DND-41 (cell line): Measurements from ENCODE around the gene GFI1B.

Experiments
- ATAC-seq: fragments of 200-7000 bp; cut with Tn5 transposase; 3 replicates; pipeline ENCODE4 v1.9.1; 2021; ENCODE audit warnings: low read depth; ENCODE audit not compliant: insufficient read depth
- DNase-seq: peaks from one replicate; pipeline ENCODE4 v3.0.0-alpha.2; 2020
- H2AFZ ChIP-seq: 2 replicates; pipeline ENCODE4 v1.6.0; 2012; ENCODE audit warnings: low read depth, low read length
- H3K27ac ChIP-seq: 2 replicates; pipeline ENCODE4 v1.5.1; 2012; ENCODE audit warnings: low read length, inconsistent platforms
- H3K27me3 ChIP-seq: fragments of 200-600 bp; sonication (generic); 2 replicates; pipeline ENCODE4 v1.6.0; 2012; ENCODE audit warnings: low read length, mild to moderate bottlenecking, inconsistent platforms; ENCODE audit not compliant: insufficient read depth, poor library complexity
- H3K36me3 ChIP-seq: 2 replicates; pipeline ENCODE4 v1.5.1; 2012; ENCODE audit warnings: low read length, inconsistent platforms; ENCODE audit not compliant: insufficient read depth
- H3K4me1 ChIP-seq: 2 replicates; pipeline ENCODE4 v1.5.1; 2012; ENCODE audit warnings: mild to moderate bottlenecking, low read length; ENCODE audit not compliant: insufficient read depth
- H3K4me2 ChIP-seq: 2 replicates; pipeline ENCODE4 v1.6.0; 2012; ENCODE audit warnings: mild to moderate bottlenecking, moderate library complexity, low read length, inconsistent platforms; ENCODE audit not compliant: insufficient read depth
- H3K4me3 ChIP-seq, 2 experiments: fragments of 200-600 bp in 1 of 2; shearing (Covaris generic) in 1 of 2; 2 replicates each; pipeline ENCODE4 v1.5.1; 2012 to 2016; ENCODE audit warnings: inconsistent platforms in 2 of 2, low read length in 2 of 2, mild to moderate bottlenecking in 2 of 2, low read depth in 1 of 2, moderate library complexity in 1 of 2
- H3K79me2 ChIP-seq: 2 replicates; pipeline ENCODE4 v1.6.0; 2012; ENCODE audit warnings: low read length, inconsistent platforms; ENCODE audit not compliant: insufficient read depth
- H3K9ac ChIP-seq: 2 replicates; pipeline ENCODE4 v1.6.0; 2012; ENCODE audit warnings: low read depth, mild to moderate bottlenecking, inconsistent platforms, low read length, moderate library complexity
- H3K9me3 ChIP-seq: 2 replicates; pipeline ENCODE4 v1.5.1; 2012; ENCODE audit warnings: low read length, moderate library complexity, mild to moderate bottlenecking, inconsistent platforms; ENCODE audit not compliant: insufficient read depth, severe bottlenecking
- H4K20me1 ChIP-seq: 2 replicates; pipeline ENCODE4 v1.6.0; 2012; ENCODE audit warnings: low read length; ENCODE audit not compliant: insufficient read depth
- CTCF ChIP-seq: IDR thresholded peaks from 2 replicates; pipeline ENCODE4 v1.5.1; 2012; ENCODE audit warnings: borderline replicate concordance, low read length, moderate library complexity, mild to moderate bottlenecking; ENCODE audit not compliant: poor library complexity, severe bottlenecking; ENCODE audit errors: extremely low read depth
- EZH2 ChIP-seq: IDR thresholded peaks from 3 replicates; pipeline ENCODE4 v1.6.1; 2012; ENCODE audit warnings: borderline replicate concordance, low read depth, mild to moderate bottlenecking, moderate library complexity, low read length, inconsistent platforms; ENCODE audit not compliant: severe bottlenecking

GFI1B gene

GRCh38 chr9:132937463-132937901 is 41.0 kb upstream of the GFI1B start:
- Histone ChIP-seq H3K79me2 (peaks cover 67% of the 10 kb centered on the region), H3K4me3 (no peak overlapping the region), H3K36me3 (peaks cover 13% of the 10 kb centered on the region; the same call in 1 of the 2 replicates), H3K9me3 (no peaks in the 10 kb centered on the region), H3K27ac (no peak overlapping the region), H3K4me1 (peaks cover 4% of the 10 kb centered on the region), H3K27me3 (no peaks in the 10 kb centered on the region), H4K20me1 (peaks cover 3% of the 10 kb centered on the region; the same call in 1 of the 2 replicates), H3K9ac (no peak overlapping the region), H3K4me2 (no peak overlapping the region), H2AFZ (no peak overlapping the region)
- ATAC-seq: no peak
- no peak for DNase-seq
- TF ChIP-seq EZH2: no peak
- TF ChIP-seq CTCF: no peak

GRCh38 chr9:132939169-132939568 is 39.3 kb upstream of the GFI1B start:
- H3K27me3 ChIP-seq: no peaks in the 10 kb centered on the region
- H4K20me1 ChIP-seq: peaks cover 3% of the 10 kb centered on the region; the same call in 1 of the 2 replicates
- no peak overlapping the region for H2AFZ ChIP-seq
- peaks cover 84% of the 10 kb centered on the region for H3K79me2 ChIP-seq
- DNase-seq (no peak), ATAC-seq (no peak)
- H3K36me3 ChIP-seq: peaks cover 8% of the 10 kb centered on the region; the same call in 1 of the 2 replicates
- H3K4me3 ChIP-seq: no peak overlapping the region
- no peak for TF ChIP-seq EZH2
- no peak for TF ChIP-seq CTCF
- H3K27ac ChIP-seq: no peak overlapping the region
- no peaks in the 10 kb centered on the region for H3K9me3 ChIP-seq
- H3K4me1 ChIP-seq: peaks cover 18% of the 10 kb centered on the region
- no peak overlapping the region for H3K9ac ChIP-seq
- no peak overlapping the region for H3K4me2 ChIP-seq

GRCh38 chr9:132942541-132943182 is 35.8 kb upstream of the GFI1B start:
- ATAC-seq (no peak), DNase-seq (no peak)
- no peaks in the 10 kb centered on the region for H3K27me3 ChIP-seq
- no peaks in the 10 kb centered on the region for H3K36me3 ChIP-seq
- H3K79me2 ChIP-seq: peaks cover 67% of the 10 kb centered on the region
- H3K27ac ChIP-seq: no peak overlapping the region
- no peak for TF ChIP-seq EZH2
- peak overlapping the region; percentile 76; the same call in 1 of the 2 replicates for H3K9ac ChIP-seq
- H3K4me2 ChIP-seq: peak overlapping the region; percentile 95; the same call in 1 of the 2 replicates
- H3K9me3 ChIP-seq: no peaks in the 10 kb centered on the region
- H3K4me3 ChIP-seq: no peak overlapping the region; a peak in 1 of 4 replicates
- H2AFZ ChIP-seq: no peak overlapping the region
- H4K20me1 ChIP-seq: peaks cover 3% of the 10 kb centered on the region; the same call in 1 of the 2 replicates
- peaks cover 25% of the 10 kb centered on the region for H3K4me1 ChIP-seq

- Histone ChIP-seq H3K79me2 (peaks cover 56% of the 10 kb centered on the region), H3K9ac (peak overlapping the region; percentile 76), H3K27ac (peak overlapping the region; percentile 68), H3K4me2 (peak overlapping the region; percentile 95), H4K20me1 (peaks cover 3% of the 10 kb centered on the region; the same call in 1 of the 2 replicates), H3K4me1 (peaks cover 25% of the 10 kb centered on the region), H3K4me3 (peak overlapping the region; percentile 87), H3K36me3 (no peaks in the 10 kb centered on the region), H3K9me3 (no peaks in the 10 kb centered on the region), H3K27me3 (no peaks in the 10 kb centered on the region), H2AFZ (peak overlapping the region; percentile 70)
- TF ChIP-seq EZH2: no peak
- no peak for TF ChIP-seq CTCF
- DNase-seq: no peak
- peak; percentile 6; the same call in 1 of the 3 replicates for ATAC-seq
These were observed 34.7 kb upstream of the GFI1B start for GRCh38 chr9:132943651-132944293.
